Transverse colon (tissue), 4 donors: ENCODE results near the gene AFG1L. TPM values are rescaled to one million over a fixed set of nuclear protein-coding genes. Genes with fewer than 3 reads are reported as not detected.

Source experiments
- DNase-seq: peaks from one replicate; pipeline ENCODE4 v3.0.0-alpha.2; 2019
- H3K27ac ChIP-seq, 4 donors: fragments of 200-600 bp; sonication (generic); 2 replicates each; pipeline ENCODE4 v1.5.1; 2016 to 2018; ENCODE audit warnings: inconsistent platforms in 4 of 4
- H3K27me3 ChIP-seq: fragments of 200-600 bp; sonication (generic); 2 replicates; pipeline ENCODE4 v1.5.1; 2017; ENCODE audit warnings: inconsistent platforms
- H3K36me3 ChIP-seq, 4 donors: fragments of 200-600 bp; sonication (generic); 2 replicates each; pipeline ENCODE4 v1.5.1; 2017 to 2019; ENCODE audit warnings: inconsistent platforms in 4 of 4
- H3K4me1 ChIP-seq, 4 donors: fragments of 200-600 bp; sonication (generic); 2 replicates each; pipeline ENCODE4 v1.5.1; 2017 to 2020; ENCODE audit warnings: inconsistent platforms in 4 of 4
- H3K4me3 ChIP-seq, 4 donors: fragments of 200-600 bp; sonication (generic); 1 replicate in 1 of 4; 2 replicates in 3 of 4; pipeline versions ENCODE4 v1.5.1 to v1.6.1; 2017 to 2019; ENCODE audit warnings: inconsistent platforms in 4 of 4
- H3K9me3 ChIP-seq, 2 donors: fragments of 200-600 bp; sonication (generic); 2 replicates each; pipeline ENCODE4 v1.5.1; 2017 to 2019; ENCODE audit warnings: inconsistent platforms in 2 of 2
- CTCF ChIP-seq, 5 experiments: fragments of 200-600 bp in 3 of 5; fragments of 450-650 bp in 2 of 5; sonication (generic) in 3 of 5; IDR thresholded peaks; 1 replicate in 2 of 5; 2 replicates in 3 of 5; pipeline ENCODE4 v1.5.1; 2016 to 2017; ENCODE audit warnings: antibody characterized with exemption in 5 of 5, inconsistent platforms in 3 of 5, mild to moderate bottlenecking in 2 of 5, moderate library complexity in 1 of 5
- EP300 ChIP-seq: sonication (generic); formaldehyde crosslinking; IDR thresholded peaks from one replicate; pipeline ENCODE4 v1.6.1; 2017; ENCODE audit warnings: antibody characterized with exemption, low read depth
- POLR2A ChIP-seq: fragments of 450-650 bp; IDR thresholded peaks from one replicate; pipeline ENCODE4 v1.6.1; 2016; ENCODE audit warnings: antibody characterized with exemption, mild to moderate bottlenecking, moderate library complexity
- POLR2AphosphoS5 ChIP-seq, 3 donors: sonication (generic); formaldehyde crosslinking; IDR thresholded peaks; one replicate each; pipeline ENCODE4 v1.6.1; 2016; ENCODE audit warnings: antibody characterized with exemption in 3 of 3
- WGBS, 2 donors: methylation state at CpG; one replicate each; pipeline ENCODE4 v1.1.5; 2018; ENCODE audit warnings: low coverage in 1 of 2; 5-methylcytosine and 5-hydroxymethylcytosine counted together
- in situ Hi-C, 4 donors: fragments of 200-750 bp; cut with MboI; loops; one replicate each; pipeline versions ENCODE4 v1.15.0 to v1.15.1; 2017; ENCODE audit warnings: low sequenced_read_pairs in 3 of 4, low pct_ligation_motif_present in 1 of 4, low pct_unique_long_range_greater_than_20kb in 1 of 4
- intact Hi-C: fragments of 100-400 bp; cut with DNase I; formaldehyde crosslinking; loops from one replicate; pipeline ENCODE4 v1.15.1; 2023; ENCODE audit warnings: low total_unique reads
- total RNA-seq, 4 donors: library from RNA; depleted of rRNA; stranded (reverse); fragments of >200 nt; gene quantifications; one replicate each; pipeline ENCODE4 v1.1.0, GENCODE V29; 2016

Gene AFG1L
- total RNA-seq, 4 donors from 2014 or later, result 2.2 to 22.5 (median 5.5) TPM

GRCh38 chr6:108336971-108337370 is 42.1 kb downstream of the AFG1L start:
- WGBS, 2 donors, result 94% methylated on average over 3 of the region's 3 CpGs; no CpG with 5 or more reads in 1 of the 2 donors
- H3K36me3 ChIP-seq, result no peaks in the 10 kb centered on the region
- no peak for DNase-seq
- H3K9me3 ChIP-seq, result no peaks in the 10 kb centered on the region
- H3K4me3 ChIP-seq, result no peak overlapping the region
- H3K4me1 ChIP-seq, result no peaks in the 10 kb centered on the region
- TF ChIP-seq POLR2A (no peak), CTCF (IDR thresholded peaks at IDR 0.05) (no peak), EP300 (no peak), POLR2AphosphoS5 (IDR thresholded peaks at IDR 0.05) (no peak)
- no peak overlapping the region for H3K27ac ChIP-seq
- intact Hi-C loops, result no loop called here
- in situ Hi-C loops, result no loop called here
- no peaks in the 10 kb centered on the region for H3K27me3 ChIP-seq

- DNase-seq, result no peak
- Histone ChIP-seq H3K27me3 (no peaks in the 10 kb centered on the region), H3K4me3 (no peak overlapping the region), H3K4me1 (no peaks in the 10 kb centered on the region), H3K9me3 (no peaks in the 10 kb centered on the region), H3K27ac (no peak overlapping the region), H3K36me3 (no peaks in the 10 kb centered on the region)
- intact Hi-C loops, result no loop called here
- TF ChIP-seq CTCF (IDR thresholded peaks at IDR 0.05) (no peak), POLR2AphosphoS5 (IDR thresholded peaks at IDR 0.05) (no peak), EP300 (no peak), POLR2A (no peak)
- 81 to 88% methylated on average over 2 to 3 of the region's 3 CpGs for WGBS, 2 donors
- in situ Hi-C loops, result no loop called here
Observed at GRCh38 chr6:108337721-108338120, 42.9 kb downstream of the AFG1L start.

- H3K36me3 ChIP-seq, result no peaks in the 10 kb centered on the region
- H3K4me3 ChIP-seq, result no peak overlapping the region
- TF ChIP-seq POLR2AphosphoS5 (IDR thresholded peaks at IDR 0.05) (no peak), CTCF (IDR thresholded peaks at IDR 0.05) (no peak), POLR2A (no peak), EP300 (no peak)
- WGBS, 2 donors, result 79% methylated on average over 2 of the region's 2 CpGs; no CpG with 5 or more reads in 1 of the 2 donors
- no peak for DNase-seq
- H3K27me3 ChIP-seq, result no peaks in the 10 kb centered on the region
- H3K27ac ChIP-seq, result no peak overlapping the region
- intact Hi-C loops, result no loop called here
- in situ Hi-C loops, result no loop called here
- no peaks in the 10 kb centered on the region for H3K9me3 ChIP-seq
- H3K4me1 ChIP-seq, result no peaks in the 10 kb centered on the region
Observed at GRCh38 chr6:108341372-108341771, 46.5 kb downstream of the AFG1L start.

- Histone ChIP-seq H3K27ac (no peak overlapping the region), H3K36me3 (no peaks in the 10 kb centered on the region), H3K4me3 (no peak overlapping the region), H3K9me3 (no peaks in the 10 kb centered on the region), H3K27me3 (no peaks in the 10 kb centered on the region), H3K4me1 (no peaks in the 10 kb centered on the region)
- WGBS, 2 donors, result 88 to 96% methylated on average over 4 to 5 of the region's 5 CpGs
- DNase-seq, result no peak
- intact Hi-C loops (no loop called here), in situ Hi-C loops (no loop called here)
- TF ChIP-seq CTCF (IDR thresholded peaks at IDR 0.05) (no peak), POLR2A (no peak), EP300 (no peak), POLR2AphosphoS5 (IDR thresholded peaks at IDR 0.05) (no peak)
Observed at GRCh38 chr6:108343894-108344293, 49.0 kb downstream of the AFG1L start.
